ENCODE results near the gene FPR1. TPM values are rescaled to one million over a fixed set of nuclear protein-coding genes. Genes with fewer than 3 reads are reported as not detected.

The FPR1 gene
- total and polyA plus RNA-seq, 3 experiments from 2014 or later: not detected

- no peak for DNase-seq
- ChIA-PET CTCF (no interaction called here), POLR2A (no interaction called here)
- H3K36me3 ChIP-seq (ENCODE audit: insufficient read depth, low read length): no peaks in the 10 kb centered on the region
- peaks cover 8 to 43% of the 10 kb centered on the region in 2 donors for H3K27me3 Mint-ChIP-seq
- H3K27me3 ChIP-seq (ENCODE audit: insufficient read depth, low read length, poor library complexity, severe bottlenecking): no peaks in the 10 kb centered on the region
- no peaks in the 10 kb centered on the region for H3K4me1 ChIP-seq (ENCODE audit: insufficient read depth, low read length)
- H3K27ac ChIP-seq (ENCODE audit: low read depth, low read length): no peak overlapping the region
- no peak overlapping the region for H3K4me3 Mint-ChIP-seq
- H3K9me3 ChIP-seq (ENCODE audit: low read length): no peaks in the 10 kb centered on the region
- H3K36me3 Mint-ChIP-seq: peaks cover 0 to 13% (median 4%) of the 10 kb centered on the region in 3 donors
- no peak overlapping the region for H3K4me3 ChIP-seq (ENCODE audit: low read length)
- H3K4me1 Mint-ChIP-seq: no peaks in the 10 kb centered on the region
- peaks cover 0 to 13% (median 0%) of the 10 kb centered on the region in 5 donors for H3K9me3 Mint-ChIP-seq
- no peak overlapping the region for H3K27ac Mint-ChIP-seq
Measured at GRCh38 chr19:51712461-51713081, 39.1 kb downstream of the FPR1 start.

GRCh38 chr19:51711702-51712101 is 40.0 kb downstream of the FPR1 start:
- Histone ChIP-seq H3K9me3 (ENCODE audit: low read length) (no peaks in the 10 kb centered on the region), H3K27me3 (ENCODE audit: insufficient read depth, low read length, poor library complexity, severe bottlenecking) (no peaks in the 10 kb centered on the region), H3K36me3 (ENCODE audit: insufficient read depth, low read length) (peaks cover 1% of the 10 kb centered on the region), H3K4me1 (ENCODE audit: insufficient read depth, low read length) (no peaks in the 10 kb centered on the region), H3K4me3 (ENCODE audit: low read length) (no peak overlapping the region), H3K27ac (ENCODE audit: low read depth, low read length) (no peak overlapping the region)
- Mint-ChIP-seq H3K27me3 (peaks cover 7 to 37% of the 10 kb centered on the region in 2 donors), H3K36me3 (peaks cover 6 to 13% (median 7%) of the 10 kb centered on the region in 3 donors), H3K4me1 (no peaks in the 10 kb centered on the region), H3K27ac (no peak overlapping the region), H3K9me3 (peaks cover 0 to 10% (median 0%) of the 10 kb centered on the region in 5 donors), H3K4me3 (no peak overlapping the region)
- CTCF ChIA-PET: no interaction called here
- DNase-seq: no peak
- POLR2A ChIA-PET: no interaction called here

GRCh38 chr19:51710163-51710562 is 41.5 kb downstream of the FPR1 start:
- Histone ChIP-seq H3K27me3 (ENCODE audit: insufficient read depth, low read length, poor library complexity, severe bottlenecking) (no peaks in the 10 kb centered on the region), H3K4me3 (ENCODE audit: low read length) (no peak overlapping the region), H3K9me3 (ENCODE audit: low read length) (no peaks in the 10 kb centered on the region), H3K4me1 (ENCODE audit: insufficient read depth, low read length) (peaks cover 3% of the 10 kb centered on the region), H3K27ac (ENCODE audit: low read depth, low read length) (no peak overlapping the region), H3K36me3 (ENCODE audit: insufficient read depth, low read length) (peaks cover 6% of the 10 kb centered on the region)
- no peak overlapping the region for H3K4me3 Mint-ChIP-seq
- H3K9me3 Mint-ChIP-seq: peaks cover 0 to 3% (median 0%) of the 10 kb centered on the region in 5 donors
- H3K36me3 Mint-ChIP-seq: peaks cover 11 to 17% (median 13%) of the 10 kb centered on the region in 3 donors
- ChIA-PET POLR2A (no interaction called here), CTCF (no interaction called here)
- DNase-seq: no peak
- H3K27ac Mint-ChIP-seq: no peak overlapping the region
- H3K4me1 Mint-ChIP-seq: peaks cover 9 to 11% (median 11%) of the 10 kb centered on the region in 3 donors
- peaks cover 2 to 22% of the 10 kb centered on the region in 2 donors for H3K27me3 Mint-ChIP-seq

GRCh38 chr19:51709575-51709974 is 42.1 kb downstream of the FPR1 start:
- peak overlapping the region in 1 of 7 donors; percentile 73 for H3K4me3 Mint-ChIP-seq
- peaks cover 11 to 20% (median 13%) of the 10 kb centered on the region in 3 donors for H3K36me3 Mint-ChIP-seq
- H3K9me3 Mint-ChIP-seq: peaks cover 0 to 3% (median 0%) of the 10 kb centered on the region in 5 donors
- H3K27ac Mint-ChIP-seq: peak overlapping the region in 1 of 8 donors; percentile 68
- ChIA-PET POLR2A (no interaction called here), CTCF (no interaction called here)
- no peak overlapping the region for H3K4me3 ChIP-seq (ENCODE audit: low read length)
- H3K36me3 ChIP-seq (ENCODE audit: insufficient read depth, low read length): peaks cover 6% of the 10 kb centered on the region
- no peak overlapping the region for H3K27ac ChIP-seq (ENCODE audit: low read depth, low read length)
- H3K27me3 Mint-ChIP-seq: peaks cover 0 to 20% of the 10 kb centered on the region in 2 donors
- H3K4me1 Mint-ChIP-seq: peaks cover 13 to 17% (median 16%) of the 10 kb centered on the region in 3 donors
- H3K4me1 ChIP-seq (ENCODE audit: insufficient read depth, low read length): peaks cover 9% of the 10 kb centered on the region
- H3K9me3 ChIP-seq (ENCODE audit: low read length): no peaks in the 10 kb centered on the region
- DNase-seq: no peak
- no peaks in the 10 kb centered on the region for H3K27me3 ChIP-seq (ENCODE audit: insufficient read depth, low read length, poor library complexity, severe bottlenecking)

- Mint-ChIP-seq H3K9me3 (peaks cover 0 to 3% (median 0%) of the 10 kb centered on the region in 5 donors), H3K27me3 (peaks cover 0 to 20% of the 10 kb centered on the region in 2 donors), H3K27ac (no peak overlapping the region), H3K4me1 (peaks cover 16 to 23% (median 20%) of the 10 kb centered on the region in 3 donors), H3K36me3 (peaks cover 11 to 24% (median 13%) of the 10 kb centered on the region in 3 donors), H3K4me3 (no peak overlapping the region)
- Histone ChIP-seq H3K4me1 (ENCODE audit: insufficient read depth, low read length) (peaks cover 11% of the 10 kb centered on the region), H3K9me3 (ENCODE audit: low read length) (no peaks in the 10 kb centered on the region), H3K36me3 (ENCODE audit: insufficient read depth, low read length) (peaks cover 6% of the 10 kb centered on the region), H3K4me3 (ENCODE audit: low read length) (no peak overlapping the region), H3K27ac (ENCODE audit: low read depth, low read length) (no peak overlapping the region), H3K27me3 (ENCODE audit: insufficient read depth, low read length, poor library complexity, severe bottlenecking) (no peaks in the 10 kb centered on the region)
- ChIA-PET CTCF (no interaction called here), POLR2A (no interaction called here)
- no peak for DNase-seq
Measured at GRCh38 chr19:51708811-51709210, 42.9 kb downstream of the FPR1 start.

- Histone ChIP-seq H3K4me3 (ENCODE audit: low read length) (no peak overlapping the region), H3K27ac (ENCODE audit: low read depth, low read length) (no peak overlapping the region), H3K36me3 (ENCODE audit: insufficient read depth, low read length) (peaks cover 6% of the 10 kb centered on the region), H3K4me1 (ENCODE audit: insufficient read depth, low read length) (peaks cover 27% of the 10 kb centered on the region), H3K9me3 (ENCODE audit: low read length) (no peaks in the 10 kb centered on the region), H3K27me3 (ENCODE audit: insufficient read depth, low read length, poor library complexity, severe bottlenecking) (no peaks in the 10 kb centered on the region)
- H3K27me3 Mint-ChIP-seq: peaks cover 0 to 14% of the 10 kb centered on the region in 2 donors
- no peaks in the 10 kb centered on the region for H3K9me3 Mint-ChIP-seq
- peaks cover 5 to 25% (median 9%) of the 10 kb centered on the region in 3 donors for H3K36me3 Mint-ChIP-seq
- CTCF ChIA-PET: no interaction called here
- POLR2A ChIA-PET: no interaction called here
- DNase-seq: no peak
- H3K27ac Mint-ChIP-seq: peak overlapping the region in 1 of 8 donors; percentile 6
- peaks cover 27 to 38% (median 35%) of the 10 kb centered on the region in 3 donors for H3K4me1 Mint-ChIP-seq
- H3K4me3 Mint-ChIP-seq: peak overlapping the region in 2 of 7 donors; percentile 51 to 89
Measured at GRCh38 chr19:51706885-51707284, 44.8 kb downstream of the FPR1 start.

GRCh38 chr19:51706296-51706695 is 45.4 kb downstream of the FPR1 start:
- Mint-ChIP-seq H3K27ac (peak overlapping the region in 7 of 8 donors; percentile 6 to 90 (median 72)), H3K9me3 (no peaks in the 10 kb centered on the region), H3K27me3 (peaks cover 0 to 9% of the 10 kb centered on the region in 2 donors), H3K4me1 (peaks cover 27 to 38% (median 35%) of the 10 kb centered on the region in 3 donors), H3K36me3 (peaks cover 5 to 25% (median 9%) of the 10 kb centered on the region in 3 donors), H3K4me3 (peak overlapping the region; percentile 11 to 89 (median 63))
- no peak for DNase-seq
- Histone ChIP-seq H3K4me3 (ENCODE audit: low read length) (no peak overlapping the region), H3K9me3 (ENCODE audit: low read length) (no peaks in the 10 kb centered on the region), H3K27me3 (ENCODE audit: insufficient read depth, low read length, poor library complexity, severe bottlenecking) (no peaks in the 10 kb centered on the region), H3K27ac (ENCODE audit: low read depth, low read length) (no peak overlapping the region), H3K4me1 (ENCODE audit: insufficient read depth, low read length) (peaks cover 27% of the 10 kb centered on the region), H3K36me3 (ENCODE audit: insufficient read depth, low read length) (peaks cover 6% of the 10 kb centered on the region)
- ChIA-PET POLR2A (no interaction called here), CTCF (no interaction called here)

- Mint-ChIP-seq H3K27me3 (no peaks in the 10 kb centered on the region), H3K36me3 (peaks cover 5 to 25% (median 9%) of the 10 kb centered on the region in 3 donors), H3K9me3 (peaks cover 0 to 3% (median 0%) of the 10 kb centered on the region in 5 donors), H3K4me3 (peak overlapping the region; percentile 87 to 91 (median 89)), H3K4me1 (peaks cover 27 to 38% (median 35%) of the 10 kb centered on the region in 3 donors), H3K27ac (peak overlapping the region in 7 of 8 donors; percentile 84 to 95 (median 91))
- peak overlapping the region; percentile 89 for H3K4me3 ChIP-seq (ENCODE audit: low read length)
- H3K9me3 ChIP-seq (ENCODE audit: low read length): no peaks in the 10 kb centered on the region
- POLR2A ChIA-PET: interaction anchor here (0.6 kb wide), 1 partner anchor 16 kb away, joined by 3 read pairs; no protein-coding TSS in a partner anchor
- peak overlapping the region; percentile 91 for H3K27ac ChIP-seq (ENCODE audit: low read depth, low read length)
- CTCF ChIA-PET: no interaction called here
- no peak for DNase-seq
- H3K36me3 ChIP-seq (ENCODE audit: insufficient read depth, low read length): peaks cover 6% of the 10 kb centered on the region
- H3K27me3 ChIP-seq (ENCODE audit: insufficient read depth, low read length, poor library complexity, severe bottlenecking): no peaks in the 10 kb centered on the region
- H3K4me1 ChIP-seq (ENCODE audit: insufficient read depth, low read length): peaks cover 27% of the 10 kb centered on the region
Measured at GRCh38 chr19:51704626-51705025, 47.1 kb downstream of the FPR1 start.

Data from CD8-positive, alpha-beta memory T cell (primary cell).